Activated T-helper 2 cell treated with anti-CD3 and anti-CD28 coated beads, Interferon-gamma antibody, Interleukin-2, Interleukin-4, amounts not matched to agents 10 μg/mL and 5 μg/mL and 100 μg/mL, durations not matched to agents 14 hours and 24 hours and 36 hours (primary cell): ENCODE data around the gene NOS1AP. TPM values are rescaled to one million over a fixed set of nuclear protein-coding genes. Genes with fewer than 3 reads are reported as not detected.

Source experiments
- DNase-seq: peaks from one replicate; pipeline ENCODE4 v3.0.0; 2021; ENCODE audit warnings: low spot score
- H3K27ac Mint-ChIP-seq: one replicate; pipeline ENCODE4 v1.8.0; 2021; ENCODE audit warnings: mixed read lengths
- H3K27me3 Mint-ChIP-seq: one replicate; pipeline ENCODE4 v1.8.0; 2021; ENCODE audit warnings: low read depth, mixed read lengths
- H3K36me3 Mint-ChIP-seq: one replicate; pipeline ENCODE4 v1.8.0; 2021; ENCODE audit warnings: low read depth, mixed read lengths
- H3K4me1 Mint-ChIP-seq: one replicate; pipeline ENCODE4 v1.8.0; 2021; ENCODE audit warnings: low read depth, mixed read lengths
- H3K4me3 Mint-ChIP-seq: one replicate; pipeline ENCODE4 v1.8.0; 2021; ENCODE audit warnings: low read depth, mild to moderate bottlenecking, moderate library complexity, mixed read lengths
- H3K9me3 Mint-ChIP-seq: one replicate; pipeline ENCODE4 v1.8.0; 2021; ENCODE audit warnings: mixed read lengths
- intact Hi-C: fragments of 100-400 bp; cut with micrococcal nuclease; formaldehyde crosslinking; loops from one replicate; pipeline ENCODE4 v1.15.1; 2023
- total RNA-seq: library from RNA; stranded (reverse); gene quantifications from 2 replicates; pipeline ENCODE4 v1.2.3, GENCODE V29; 2022

The NOS1AP gene
- total RNA-seq, 1 donor from 2014 or later, result not detected

GRCh38 chr1:162380061-162380846 is 310.8 kb downstream of the NOS1AP start:
- Mint-ChIP-seq H3K27me3 (peaks cover 2% of the 10 kb centered on the region), H3K9me3 (no peaks in the 10 kb centered on the region), H3K4me3 (no peak overlapping the region), H3K27ac (no peak overlapping the region), H3K36me3 (no peaks in the 10 kb centered on the region), H3K4me1 (no peaks in the 10 kb centered on the region)
- DNase-seq, result no peak
- intact Hi-C loops, result no loop called here

DNA sequence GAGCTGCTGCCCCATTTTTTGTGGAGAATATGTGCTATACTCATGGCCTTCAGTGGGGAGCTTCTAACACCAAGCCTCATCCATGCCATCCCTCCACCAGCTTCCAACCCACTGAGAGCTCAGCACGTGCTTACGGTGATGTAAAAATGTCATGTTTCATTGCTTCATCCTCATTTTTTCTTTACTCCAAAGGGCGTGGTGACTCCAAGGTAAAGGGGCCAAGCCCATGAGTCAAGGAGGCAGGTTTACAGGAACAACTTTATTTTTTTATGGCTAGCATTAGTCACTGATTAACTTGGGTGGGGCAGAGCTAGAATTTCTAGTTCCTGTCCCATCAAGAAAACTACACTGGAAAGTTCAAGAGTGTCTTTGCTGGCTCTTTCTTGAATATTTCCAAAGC is 311.9 kb downstream of the NOS1AP start, which contains the start of gene C1orf226:
Gene C1orf226, plus strand, starts transcription at position 346 of the 400 bp plus-strand sequence. CDS start 174 bp downstream, outside the sequence.
- intact Hi-C loops, result no loop called here
- no peaks in the 10 kb centered on the region for H3K4me1 Mint-ChIP-seq
- H3K36me3 Mint-ChIP-seq, result no peaks in the 10 kb centered on the region
- peaks cover 2% of the 10 kb centered on the region for H3K27me3 Mint-ChIP-seq
- no peak within 1 kb of the TSS for H3K27ac Mint-ChIP-seq
- no peaks in the 10 kb centered on the region for H3K9me3 Mint-ChIP-seq
- no peak for DNase-seq
- no peak within 1 kb of the TSS for H3K4me3 Mint-ChIP-seq

DNA sequence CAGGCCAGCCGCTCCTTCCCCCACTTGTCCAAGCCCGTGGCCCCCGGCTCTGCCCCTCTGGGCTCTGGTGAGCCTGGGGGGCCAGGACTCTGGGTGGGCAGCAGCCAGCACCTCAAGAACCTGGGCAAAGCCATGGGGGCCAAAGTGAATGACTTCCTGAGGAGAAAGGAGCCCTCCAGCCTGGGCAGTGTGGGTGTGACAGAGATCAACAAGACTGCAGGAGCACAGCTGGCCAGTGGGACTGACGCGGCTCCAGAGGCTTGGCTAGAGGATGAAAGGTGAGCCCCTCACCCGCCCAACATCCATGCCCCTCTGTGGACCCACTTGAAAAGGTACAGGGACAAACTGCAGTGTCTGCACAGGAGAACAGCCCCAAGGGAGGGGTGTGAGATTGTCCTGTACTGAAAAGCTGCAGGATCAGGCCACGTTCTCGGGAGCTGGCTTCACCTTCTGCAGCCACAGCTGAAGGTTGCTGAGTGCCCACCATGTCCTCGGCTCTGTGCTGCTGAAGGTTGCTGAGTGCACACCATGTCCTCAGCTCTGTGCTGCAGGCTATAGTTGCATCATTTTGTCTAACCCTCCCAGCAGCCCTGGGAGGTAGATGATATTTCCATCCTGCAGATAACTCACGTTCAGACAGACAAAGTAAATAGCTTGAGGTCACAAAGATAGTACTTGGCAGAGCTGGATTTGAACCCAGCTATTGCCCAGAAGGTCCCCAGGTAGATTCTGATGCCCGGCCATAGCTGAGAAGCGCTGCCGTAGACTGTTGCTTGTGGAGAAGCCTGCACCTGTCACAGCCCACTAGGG is 312.7 kb downstream of the NOS1AP start:
- H3K4me3 Mint-ChIP-seq, result no peak overlapping the region
- no peaks in the 10 kb centered on the region for H3K36me3 Mint-ChIP-seq
- no peak for DNase-seq
- no peaks in the 10 kb centered on the region for H3K4me1 Mint-ChIP-seq
- H3K27ac Mint-ChIP-seq, result no peak overlapping the region
- H3K27me3 Mint-ChIP-seq, result peaks cover 2% of the 10 kb centered on the region
- intact Hi-C loops, result no loop called here
- H3K9me3 Mint-ChIP-seq, result no peaks in the 10 kb centered on the region

- no peak overlapping the region for H3K27ac Mint-ChIP-seq
- no peaks in the 10 kb centered on the region for H3K4me1 Mint-ChIP-seq
- no peak for DNase-seq
- H3K36me3 Mint-ChIP-seq, result no peaks in the 10 kb centered on the region
- no peak overlapping the region for H3K4me3 Mint-ChIP-seq
- intact Hi-C loops, result no loop called here
- peaks cover 2% of the 10 kb centered on the region for H3K27me3 Mint-ChIP-seq
- H3K9me3 Mint-ChIP-seq, result no peaks in the 10 kb centered on the region
Observed at GRCh38 chr1:162383091-162383490, 313.6 kb downstream of the NOS1AP start.

- Mint-ChIP-seq H3K27me3 (peaks cover 2% of the 10 kb centered on the region), H3K9me3 (no peaks in the 10 kb centered on the region), H3K4me3 (no peak overlapping the region), H3K4me1 (no peaks in the 10 kb centered on the region), H3K27ac (no peak overlapping the region), H3K36me3 (no peaks in the 10 kb centered on the region)
- intact Hi-C loops, result no loop called here
- DNase-seq, result no peak
Observed at GRCh38 chr1:162383516-162383915, 314.0 kb downstream of the NOS1AP start.

- Mint-ChIP-seq H3K4me1 (peaks cover under 1% of the 10 kb centered on the region), H3K27me3 (peaks cover 2% of the 10 kb centered on the region), H3K27ac (no peak overlapping the region), H3K4me3 (no peak overlapping the region), H3K9me3 (no peaks in the 10 kb centered on the region), H3K36me3 (no peaks in the 10 kb centered on the region)
- no peak for DNase-seq
- intact Hi-C loops, result no loop called here
Observed at GRCh38 chr1:162384116-162384515, 314.6 kb downstream of the NOS1AP start.

DNA sequence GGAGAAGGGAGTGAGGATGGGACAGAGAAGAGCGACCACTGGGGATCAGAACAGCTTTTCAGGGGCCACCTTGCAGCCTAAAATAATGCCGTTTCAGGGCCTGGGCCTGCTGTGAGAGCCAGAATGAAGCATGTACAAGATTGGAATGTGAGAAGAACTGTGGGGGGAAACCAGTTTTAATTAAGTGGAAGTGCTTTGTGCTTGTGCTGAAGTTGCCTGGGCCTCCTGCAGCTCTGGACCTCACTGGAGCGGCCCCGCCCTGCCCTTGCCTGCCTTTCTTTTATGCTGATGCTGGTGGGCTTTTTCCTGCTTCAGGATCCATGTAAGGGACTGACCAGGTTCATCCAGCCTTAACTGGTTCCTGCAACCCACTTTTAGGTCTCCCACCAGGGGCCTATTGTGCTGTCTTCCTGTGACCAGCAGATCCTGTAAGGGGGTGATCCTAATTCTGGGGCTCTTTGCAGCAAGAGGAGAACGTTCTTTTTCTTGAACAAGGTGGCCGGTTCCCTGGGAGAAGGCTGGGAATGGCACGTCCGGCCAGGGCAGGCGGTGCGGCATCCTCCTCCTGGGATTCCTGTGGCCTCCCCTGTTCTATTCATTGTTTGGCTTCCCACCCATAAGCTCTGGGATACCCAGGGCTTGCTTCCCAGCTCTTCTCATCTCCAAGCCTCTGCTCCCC is 315.2 kb downstream of the NOS1AP start:
- H3K4me3 Mint-ChIP-seq, result no peak overlapping the region
- H3K27me3 Mint-ChIP-seq, result peaks cover 5% of the 10 kb centered on the region
- intact Hi-C loops, result no loop called here
- peaks cover 5% of the 10 kb centered on the region for H3K4me1 Mint-ChIP-seq
- H3K36me3 Mint-ChIP-seq, result no peaks in the 10 kb centered on the region
- H3K9me3 Mint-ChIP-seq, result no peaks in the 10 kb centered on the region
- no peak overlapping the region for H3K27ac Mint-ChIP-seq
- no peak for DNase-seq

- DNase-seq, result no peak
- no peaks in the 10 kb centered on the region for H3K9me3 Mint-ChIP-seq
- peaks cover 4% of the 10 kb centered on the region for H3K27me3 Mint-ChIP-seq
- no peaks in the 10 kb centered on the region for H3K36me3 Mint-ChIP-seq
- peaks cover 6% of the 10 kb centered on the region for H3K4me1 Mint-ChIP-seq
- H3K27ac Mint-ChIP-seq, result no peak overlapping the region
- no peak overlapping the region for H3K4me3 Mint-ChIP-seq
- intact Hi-C loops, result no loop called here
Observed at GRCh38 chr1:162385280-162385623, 315.8 kb downstream of the NOS1AP start.

- Mint-ChIP-seq H3K4me1 (peaks cover 6% of the 10 kb centered on the region), H3K36me3 (no peaks in the 10 kb centered on the region), H3K27ac (no peak overlapping the region), H3K9me3 (no peaks in the 10 kb centered on the region), H3K4me3 (no peak overlapping the region), H3K27me3 (peaks cover 8% of the 10 kb centered on the region)
- DNase-seq, result no peak
- intact Hi-C loops, result no loop called here
Observed at GRCh38 chr1:162385702-162386101, 316.2 kb downstream of the NOS1AP start.

- Mint-ChIP-seq H3K27ac (no peak overlapping the region), H3K4me3 (no peak overlapping the region), H3K9me3 (no peaks in the 10 kb centered on the region), H3K27me3 (peaks cover 8% of the 10 kb centered on the region), H3K4me1 (peaks cover 6% of the 10 kb centered on the region), H3K36me3 (no peaks in the 10 kb centered on the region)
- intact Hi-C loops, result no loop called here
- no peak for DNase-seq
Observed at GRCh38 chr1:162386292-162387225, 317.1 kb downstream of the NOS1AP start.

DNA sequence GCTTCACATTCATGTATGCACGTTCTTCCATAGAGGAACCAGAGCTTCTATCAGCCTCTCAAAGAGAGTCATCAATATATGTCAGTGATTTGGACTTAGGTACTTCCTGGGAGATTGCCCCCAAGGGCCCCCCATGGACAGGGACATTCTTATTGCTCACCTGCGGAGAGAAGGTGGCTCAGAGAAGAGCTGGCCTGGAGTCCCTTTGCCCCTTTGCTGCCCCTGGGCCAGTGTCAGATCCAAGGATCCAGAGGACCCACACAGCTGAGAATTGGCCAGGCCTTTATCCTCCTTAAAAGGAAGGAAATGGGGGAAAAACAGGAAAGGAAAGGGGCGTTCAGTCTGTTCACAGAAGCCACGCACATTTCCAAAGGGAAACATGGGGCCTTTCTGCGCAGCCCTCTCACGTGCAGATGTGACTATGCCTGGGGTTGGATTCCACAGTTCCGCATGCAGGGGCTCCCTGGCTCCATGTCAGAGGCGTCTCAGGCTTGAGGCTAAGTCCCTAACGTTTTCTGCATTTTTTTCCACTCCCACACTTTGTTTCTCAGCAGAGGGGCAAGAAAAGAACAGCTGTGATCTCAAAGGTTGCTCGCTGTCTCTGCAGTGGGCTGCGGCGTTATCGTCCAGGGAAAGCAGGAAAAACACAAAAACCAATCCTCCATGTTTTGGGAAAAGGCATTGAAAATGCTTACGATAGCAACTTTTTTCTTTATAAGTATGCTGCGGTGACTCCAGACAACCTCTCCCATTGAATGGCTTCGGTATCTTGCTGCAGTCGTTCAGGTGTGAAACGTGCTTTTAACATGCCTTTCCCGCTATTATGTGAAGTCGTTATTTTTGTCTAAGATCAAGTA is 318.0 kb downstream of the NOS1AP start:
- H3K36me3 Mint-ChIP-seq, result no peaks in the 10 kb centered on the region
- H3K4me3 Mint-ChIP-seq, result no peak overlapping the region
- peaks cover 9% of the 10 kb centered on the region for H3K27me3 Mint-ChIP-seq
- no peak overlapping the region for H3K27ac Mint-ChIP-seq
- no peaks in the 10 kb centered on the region for H3K9me3 Mint-ChIP-seq
- intact Hi-C loops, result no loop called here
- peaks cover 6% of the 10 kb centered on the region for H3K4me1 Mint-ChIP-seq
- DNase-seq, result no peak
